HL-60 (cell line): ENCODE results near the gene EVPL.

Experiments used
- DNase-seq, 2 experiments: peaks; one replicate each; pipeline ENCODE4 v3.0.0-alpha.2; 2010 to 2020; ENCODE audit warnings: low read depth in 1 of 2, low spot score in 1 of 2
- H3K27ac ChIP-seq: fragments of 250-450 bp; sonication (Bioruptor Pico); replicated peaks from 2 replicates; pipeline ENCODE4 v1.5.1; 2020; ENCODE audit warnings: mild to moderate bottlenecking, moderate library complexity
- H3K27me3 ChIP-seq: fragments of 250-450 bp; sonication (Bioruptor Pico); 2 replicates; pipeline ENCODE4 v1.5.1; 2021; ENCODE audit warnings: mild to moderate bottlenecking, moderate library complexity; ENCODE audit not compliant: insufficient read depth, poor library complexity, severe bottlenecking
- H3K4me3 ChIP-seq: replicated peaks from 2 replicates; pipeline ENCODE4 v1.5.1; 2011; ENCODE audit warnings: mild to moderate bottlenecking, control low read depth, low read length; ENCODE audit not compliant: insufficient read depth
- CTCF ChIP-seq: IDR thresholded peaks from one replicate; pipeline ENCODE4 v1.5.1; 2011; ENCODE audit warnings: low read length, control low read depth, inconsistent platforms; ENCODE audit not compliant: insufficient read depth
- GABPA ChIP-seq: IDR thresholded peaks from 2 replicates; pipeline ENCODE4 v1.6.1; 2012; ENCODE audit warnings: low read depth
- POLR2AphosphoS5 ChIP-seq: IDR thresholded peaks from 2 replicates; pipeline ENCODE4 v1.6.1; 2012; ENCODE audit warnings: low read depth
- REST ChIP-seq: IDR thresholded peaks from 2 replicates; pipeline ENCODE4 v1.6.1; 2012; ENCODE audit warnings: low read depth; ENCODE audit not compliant: insufficient replicate concordance
- SPI1 ChIP-seq: IDR thresholded peaks from 2 replicates; pipeline ENCODE4 v1.6.1; 2012; ENCODE audit warnings: low read depth, mild to moderate bottlenecking, borderline replicate concordance

The EVPL gene

GRCh38 chr17:75995385-75995925 lies 31.7 kb downstream of the EVPL start:
- TF ChIP-seq GABPA (no peak), REST (no peak), POLR2AphosphoS5 (no peak), SPI1 (no peak), CTCF (no peak)
- H3K27me3 ChIP-seq, result no peaks in the 10 kb centered on the region
- DNase-seq, result no peak
- H3K4me3 ChIP-seq, result no peak overlapping the region
- no peak overlapping the region for H3K27ac ChIP-seq

- Histone ChIP-seq H3K4me3 (no peak overlapping the region), H3K27ac (no peak overlapping the region)
- DNase-seq, result no peak
Measured at GRCh38 chr17:75994802-75995370, 32.2 kb downstream of the EVPL start.

More at GRCh38 chr17:75994802-75995370, 32.2 kb downstream of the EVPL start:
- no peaks in the 10 kb centered on the region for H3K27me3 ChIP-seq
- TF ChIP-seq POLR2AphosphoS5 (no peak), CTCF (no peak), SPI1 (no peak), GABPA (no peak), REST (no peak)
